ENCODE results near the gene ATP6V0D1.

The ATP6V0D1 gene

GRCh38 chr16:67428146-67428731 lies 52.7 kb downstream of the ATP6V0D1 start:
- DNase-seq, result peak; percentile 43
- Histone ChIP-seq H4K20me1 (ENCODE audit: insufficient read depth, low read length) (no peaks in the 10 kb centered on the region), H3K4me1 (ENCODE audit: low read length) (no peaks in the 10 kb centered on the region), H3K27ac (ENCODE audit: low read length) (no peak overlapping the region), H3K9ac (ENCODE audit: low read length) (no peak overlapping the region), H3K36me3 (replicated peaks; ENCODE audit: insufficient read depth, low read length) (no peaks in the 10 kb centered on the region), H3K4me2 (ENCODE audit: low read depth, low read length) (no peak overlapping the region), H3K9me3 (replicated peaks; ENCODE audit: insufficient read depth, low read length) (no peaks in the 10 kb centered on the region), H2AFZ (ENCODE audit: low read length) (no peak overlapping the region), H3K27me3 (replicated peaks; ENCODE audit: insufficient read depth, low read length) (peaks cover 61% of the 10 kb centered on the region), H3F3A (ENCODE audit: insufficient read depth, low read length) (no peaks in the 10 kb centered on the region), H3K4me3 (ENCODE audit: low read length) (no peak overlapping the region), H3K9me2 (replicated peaks; ENCODE audit: insufficient read depth, low read length) (no peaks in the 10 kb centered on the region), H3K79me2 (ENCODE audit: low read length) (no peaks in the 10 kb centered on the region)
- TF ChIP-seq CTCF (IDR thresholded peaks at IDR 0.05; ENCODE audit: low read length) (peak; percentile 75), EZH2 (optimal IDR thresholded peaks at IDR 0.05; ENCODE audit: low read depth, low read length) (no peak)

- DNase-seq, result no peak
- Histone ChIP-seq H3K4me3 (ENCODE audit: low read length) (no peak overlapping the region), H3K79me2 (ENCODE audit: low read length) (no peaks in the 10 kb centered on the region), H3K9ac (ENCODE audit: low read length) (no peak overlapping the region), H3K4me2 (ENCODE audit: low read depth, low read length) (no peak overlapping the region), H4K20me1 (ENCODE audit: insufficient read depth, low read length) (no peaks in the 10 kb centered on the region), H3K27ac (ENCODE audit: low read length) (no peak overlapping the region), H3K4me1 (ENCODE audit: low read length) (no peaks in the 10 kb centered on the region), H3K27me3 (replicated peaks; ENCODE audit: insufficient read depth, low read length) (peaks cover 63% of the 10 kb centered on the region), H3K36me3 (replicated peaks; ENCODE audit: insufficient read depth, low read length) (no peaks in the 10 kb centered on the region), H3F3A (ENCODE audit: insufficient read depth, low read length) (no peaks in the 10 kb centered on the region), H2AFZ (ENCODE audit: low read length) (no peak overlapping the region), H3K9me3 (replicated peaks; ENCODE audit: insufficient read depth, low read length) (no peaks in the 10 kb centered on the region), H3K9me2 (replicated peaks; ENCODE audit: insufficient read depth, low read length) (no peaks in the 10 kb centered on the region)
- TF ChIP-seq CTCF (IDR thresholded peaks at IDR 0.05; ENCODE audit: low read length) (no peak), EZH2 (optimal IDR thresholded peaks at IDR 0.05; ENCODE audit: low read depth, low read length) (no peak), EZH2phosphoT487 (IDR thresholded peaks at IDR 0.05; ENCODE audit: low read length) (no peak)
Observed at GRCh38 chr16:67426950-67427349, 54.0 kb downstream of the ATP6V0D1 start.

GRCh38 chr16:67426022-67426421 lies 54.9 kb downstream of the ATP6V0D1 start:
- no peaks in the 10 kb centered on the region for H3K9me3 ChIP-seq (replicated peaks; ENCODE audit: insufficient read depth, low read length)
- no peaks in the 10 kb centered on the region for H3K4me1 ChIP-seq (ENCODE audit: low read length)
- H3K9ac ChIP-seq (ENCODE audit: low read length), result no peak overlapping the region
- peaks cover 63% of the 10 kb centered on the region for H3K27me3 ChIP-seq (replicated peaks; ENCODE audit: insufficient read depth, low read length)
- H3K27ac ChIP-seq (ENCODE audit: low read length), result no peak overlapping the region
- TF ChIP-seq EZH2 (optimal IDR thresholded peaks at IDR 0.05; ENCODE audit: low read depth, low read length) (no peak), CTCF (IDR thresholded peaks at IDR 0.05; ENCODE audit: low read length) (no peak), EZH2phosphoT487 (IDR thresholded peaks at IDR 0.05; ENCODE audit: low read length) (no peak)
- no peaks in the 10 kb centered on the region for H4K20me1 ChIP-seq (ENCODE audit: insufficient read depth, low read length)
- no peak overlapping the region for H2AFZ ChIP-seq (ENCODE audit: low read length)
- H3K9me2 ChIP-seq (replicated peaks; ENCODE audit: insufficient read depth, low read length), result no peaks in the 10 kb centered on the region
- H3K4me3 ChIP-seq (ENCODE audit: low read length), result no peak overlapping the region
- H3K36me3 ChIP-seq (replicated peaks; ENCODE audit: insufficient read depth, low read length), result no peaks in the 10 kb centered on the region
- DNase-seq, result no peak
- H3K79me2 ChIP-seq (ENCODE audit: low read length), result no peaks in the 10 kb centered on the region
- no peaks in the 10 kb centered on the region for H3F3A ChIP-seq (ENCODE audit: insufficient read depth, low read length)
- H3K4me2 ChIP-seq (ENCODE audit: low read depth, low read length), result no peak overlapping the region
